Bone marrow (tissue), 2 donors: ENCODE data around the gene ZNF296.
A peak's percentile ranks its signal among the peaks of the same experiment; 100 is the strongest.

Experiments used
- DNase-seq, 2 donors: peaks; one replicate each; lab custom pipeline; 2025; lab: John Stamatoyannopoulos, UW

The ZNF296 gene

GRCh38 chr19:45057444-45057843 is 18.8 kb downstream of the ZNF296 start:
- DNase-seq, result no peak

GRCh38 chr19:45056831-45057230 is 19.4 kb downstream of the ZNF296 start:
- DNase-seq, result no peak

GRCh38 chr19:45051929-45052579 is 24.2 kb downstream of the ZNF296 start:
- no peak for DNase-seq

- DNase-seq, result no peak
Observed at GRCh38 chr19:45050036-45050435, 26.2 kb downstream of the ZNF296 start.

- DNase-seq, result no peak
Observed at GRCh38 chr19:45049073-45049736, 27.1 kb downstream of the ZNF296 start.

- DNase-seq, result peak in 1 of 2 donors; percentile 85
Observed at GRCh38 chr19:45047188-45047797, 29.0 kb downstream of the ZNF296 start.

GRCh38 chr19:45046355-45046754 is 29.9 kb downstream of the ZNF296 start:
- DNase-seq, result no peak

- no peak for DNase-seq
Observed at GRCh38 chr19:45045671-45046353, 30.5 kb downstream of the ZNF296 start.

GRCh38 chr19:45041125-45041524 is 35.2 kb downstream of the ZNF296 start:
- no peak for DNase-seq

GRCh38 chr19:45040059-45040771 is 36.1 kb downstream of the ZNF296 start:
- no peak for DNase-seq

- DNase-seq, result peak; percentile 80 to 81
Observed at GRCh38 chr19:45038931-45039893, 37.1 kb downstream of the ZNF296 start, which contains the start of gene CLASRP. Gene CLASRP, plus strand, starts transcription at chr19:45039045. Its CDS starts 1,168 bp downstream, at chr19:45040213.

GRCh38 chr19:45037393-45038169 is 38.7 kb downstream of the ZNF296 start:
- no peak for DNase-seq

- DNase-seq, result no peak
Observed at GRCh38 chr19:45035755-45036154, 40.5 kb downstream of the ZNF296 start.

- DNase-seq, result no peak
Observed at GRCh38 chr19:45032421-45032820, 43.9 kb downstream of the ZNF296 start.

- DNase-seq, result no peak
Observed at GRCh38 chr19:45030825-45031224, 45.5 kb downstream of the ZNF296 start.

GRCh38 chr19:45027371-45027770 is 48.9 kb downstream of the ZNF296 start:
- no peak for DNase-seq

- no peak for DNase-seq
Observed at GRCh38 chr19:45025264-45025663, 51.0 kb downstream of the ZNF296 start.

GRCh38 chr19:45023048-45023447 is 53.2 kb downstream of the ZNF296 start:
- DNase-seq, result no peak

- DNase-seq, result no peak
Observed at GRCh38 chr19:45021971-45022370, 54.3 kb downstream of the ZNF296 start.
